DMS153 (cell line): ENCODE measurements around the gene SLIT3.

Experiments
- DNase-seq: peaks from one replicate; lab custom pipeline; 2025; lab: John Stamatoyannopoulos, UW

The SLIT3 gene

GRCh38 chr5:168960497-168960896 lies 340.4 kb downstream of the SLIT3 start:
- no peak for DNase-seq

- DNase-seq: no peak
Observed at GRCh38 chr5:168953351-168953750, 347.6 kb downstream of the SLIT3 start.

GRCh38 chr5:168952196-168952595 lies 348.7 kb downstream of the SLIT3 start:
- DNase-seq: no peak

- DNase-seq: no peak
Observed at GRCh38 chr5:168951769-168952168, 349.2 kb downstream of the SLIT3 start.

- DNase-seq: no peak
Observed at GRCh38 chr5:168951356-168951755, 349.6 kb downstream of the SLIT3 start.

GRCh38 chr5:168950241-168950951 lies 350.5 kb downstream of the SLIT3 start:
- DNase-seq: no peak

- no peak for DNase-seq
Observed at GRCh38 chr5:168948746-168949145, 352.2 kb downstream of the SLIT3 start.

GRCh38 chr5:168947212-168947868 lies 353.6 kb downstream of the SLIT3 start:
- no peak for DNase-seq

- no peak for DNase-seq
Observed at GRCh38 chr5:168946363-168946762, 354.6 kb downstream of the SLIT3 start.

GRCh38 chr5:168944004-168944403 lies 356.9 kb downstream of the SLIT3 start:
- DNase-seq: no peak

- DNase-seq: no peak
Observed at GRCh38 chr5:168943091-168943884, 357.7 kb downstream of the SLIT3 start.

GRCh38 chr5:168941901-168942300 lies 359.0 kb downstream of the SLIT3 start:
- DNase-seq: no peak

- DNase-seq: no peak
Observed at GRCh38 chr5:168940712-168941111, 360.2 kb downstream of the SLIT3 start.

GRCh38 chr5:168939887-168940544 lies 360.9 kb downstream of the SLIT3 start:
- peak; percentile 0 for DNase-seq

- DNase-seq: no peak
Observed at GRCh38 chr5:168939156-168939800, 361.7 kb downstream of the SLIT3 start.

GRCh38 chr5:168936511-168936910 lies 364.4 kb downstream of the SLIT3 start:
- DNase-seq: no peak

- DNase-seq: no peak
Observed at GRCh38 chr5:168935183-168935582, 365.8 kb downstream of the SLIT3 start.

- DNase-seq: no peak
Observed at GRCh38 chr5:168934169-168934568, 366.8 kb downstream of the SLIT3 start.

GRCh38 chr5:168932400-168933189 lies 368.3 kb downstream of the SLIT3 start:
- no peak for DNase-seq

GRCh38 chr5:168931638-168932345 lies 369.1 kb downstream of the SLIT3 start:
- no peak for DNase-seq
